Panc1 (cell line): ENCODE data around the gene CRADD. TPM values are rescaled to one million over a fixed set of nuclear protein-coding genes. Genes with fewer than 3 reads are reported as not detected.

Experiments used
- ATAC-seq: fragments of 200-7000 bp; cut with Tn5 transposase; 2 replicates; pipeline ENCODE4 v1.9.1; 2020; ENCODE audit warnings: mild to moderate bottlenecking, moderate library complexity
- BruUV-seq: library from RNA; stranded (reverse); fragments of 400-500 nt; replicated peaks from 2 replicates; lab custom pipeline; 2021; lab: Mats Ljungman, UMichigan
- CTCF ChIA-PET: fragments of 300-600 bp; sonication (Branson Sonifier 250); formaldehyde crosslinking; loops from one replicate; lab custom pipeline; 2022; ENCODE audit warnings: antibody characterized with exemption; lab: Charles Lee
- POLR2A ChIA-PET: fragments of 300-600 bp; sonication (Branson Sonifier 250); formaldehyde crosslinking; loops from one replicate; lab custom pipeline; 2022; ENCODE audit warnings: antibody characterized with exemption; lab: Charles Lee
- DNase-seq: peaks from one replicate; pipeline ENCODE4 v3.0.0-alpha.2; 2010; ENCODE audit warnings: low read depth, low spot score
- H3K27ac ChIP-seq: 2 replicates; pipeline ENCODE4 v1.5.1; 2011; ENCODE audit warnings: mild to moderate bottlenecking, low read length, inconsistent platforms
- H3K27me3 ChIP-seq: fragments of 200-500 bp; sonication (Bioruptor generic); 2 replicates; pipeline ENCODE4 v1.6.0; 2014; ENCODE audit warnings: low read length, inconsistent platforms; ENCODE audit not compliant: control insufficient read depth, insufficient read depth
- H3K36me3 ChIP-seq: fragments of 200-500 bp; sonication (Bioruptor generic); 2 replicates; pipeline ENCODE4 v1.5.1; 2014; ENCODE audit warnings: inconsistent platforms, mild to moderate bottlenecking, low read length, moderate library complexity; ENCODE audit not compliant: control insufficient read depth, insufficient read depth
- H3K4me1 ChIP-seq: 2 replicates; pipeline ENCODE4 v1.5.1; 2011; ENCODE audit warnings: inconsistent platforms, mild to moderate bottlenecking, low read length, moderate library complexity; ENCODE audit not compliant: control insufficient read depth, insufficient read depth
- H3K4me3 ChIP-seq, 2 experiments: 2 replicates each; pipeline ENCODE4 v1.5.1; 2011 to 2012; ENCODE audit warnings: low read depth in 2 of 2, low read length in 2 of 2, mild to moderate bottlenecking in 2 of 2, inconsistent platforms in 1 of 2, moderate library complexity in 1 of 2
- H3K9me3 ChIP-seq: fragments of 200-500 bp; sonication (Bioruptor generic); 2 replicates; pipeline ENCODE4 v1.5.1; 2014; ENCODE audit warnings: low read depth, mild to moderate bottlenecking, inconsistent platforms, low read length, moderate library complexity; ENCODE audit not compliant: control insufficient read depth, insufficient read depth
- POLR2AphosphoS5 ChIP-seq: IDR thresholded peaks from 2 replicates; pipeline ENCODE4 v1.6.1; 2012; ENCODE audit warnings: mild to moderate bottlenecking, low read depth, low read length, moderate library complexity
- REST ChIP-seq, 2 experiments: IDR thresholded peaks; 2 replicates each; pipeline ENCODE4 v1.6.1; 2011 to 2012; ENCODE audit warnings: low read depth in 2 of 2, control low read depth in 1 of 2, low read length in 1 of 2, mild to moderate bottlenecking in 1 of 2, moderate library complexity in 1 of 2; ENCODE audit not compliant: insufficient read depth in 1 of 2
- SIN3A ChIP-seq: IDR thresholded peaks from 2 replicates; pipeline ENCODE4 v1.6.1; 2012; ENCODE audit warnings: low read depth, mild to moderate bottlenecking, low read length, moderate library complexity, borderline replicate concordance; ENCODE audit not compliant: insufficient read depth
- TCF7L2 ChIP-seq: IDR thresholded peaks from 2 replicates; pipeline ENCODE4 v1.6.1; 2011; ENCODE audit warnings: mild to moderate bottlenecking, low read depth, low read length, inconsistent platforms
- in situ Hi-C: cut with HindIII; loops from 2 replicates; pipeline ENCODE4 v1.10.0; 2016; ENCODE audit warnings: low sequenced_read_pairs, low pct_unique_long_range_greater_than_20kb
- intact Hi-C: fragments of 100-400 bp; cut with micrococcal nuclease; formaldehyde crosslinking; loops from one replicate; pipeline ENCODE4 v1.10.0; 2022; ENCODE audit not compliant: unreplicated experiment
- total RNA-seq: library from RNA; stranded (reverse); gene quantifications from one replicate; pipeline ENCODE4 v1.2.1, GENCODE V29; 2021; ENCODE audit not compliant: unreplicated experiment
- TF ChIP-seq, protein P1 (sequence below): fragments of 450-650 bp; IDR thresholded peaks from 2 replicates; pipeline ENCODE4 v1.5.1; 2017; ENCODE audit warnings: mild to moderate bottlenecking

CRADD gene
- total RNA-seq, 1 experiment from 2014 or later, result 7.0 TPM

- DNase-seq (no peak), ATAC-seq (no peak; the same call in 1 of the 2 replicates)
- intact Hi-C loops (no loop called here), in situ Hi-C loops (no loop called here)
- BruUV-seq, result no TSS peak
- ChIA-PET CTCF (no interaction called here), POLR2A (no interaction called here)
- TF ChIP-seq TCF7L2 (no peak), REST (IDR thresholded peaks at IDR 0.05; ENCODE audit: insufficient read depth in 1 of 2, low read depth in 2 of 2, low read length in 1 of 2) (no peak), SIN3A (no peak), POLR2AphosphoS5 (no peak)
- TF ChIP-seq, protein P1, sequence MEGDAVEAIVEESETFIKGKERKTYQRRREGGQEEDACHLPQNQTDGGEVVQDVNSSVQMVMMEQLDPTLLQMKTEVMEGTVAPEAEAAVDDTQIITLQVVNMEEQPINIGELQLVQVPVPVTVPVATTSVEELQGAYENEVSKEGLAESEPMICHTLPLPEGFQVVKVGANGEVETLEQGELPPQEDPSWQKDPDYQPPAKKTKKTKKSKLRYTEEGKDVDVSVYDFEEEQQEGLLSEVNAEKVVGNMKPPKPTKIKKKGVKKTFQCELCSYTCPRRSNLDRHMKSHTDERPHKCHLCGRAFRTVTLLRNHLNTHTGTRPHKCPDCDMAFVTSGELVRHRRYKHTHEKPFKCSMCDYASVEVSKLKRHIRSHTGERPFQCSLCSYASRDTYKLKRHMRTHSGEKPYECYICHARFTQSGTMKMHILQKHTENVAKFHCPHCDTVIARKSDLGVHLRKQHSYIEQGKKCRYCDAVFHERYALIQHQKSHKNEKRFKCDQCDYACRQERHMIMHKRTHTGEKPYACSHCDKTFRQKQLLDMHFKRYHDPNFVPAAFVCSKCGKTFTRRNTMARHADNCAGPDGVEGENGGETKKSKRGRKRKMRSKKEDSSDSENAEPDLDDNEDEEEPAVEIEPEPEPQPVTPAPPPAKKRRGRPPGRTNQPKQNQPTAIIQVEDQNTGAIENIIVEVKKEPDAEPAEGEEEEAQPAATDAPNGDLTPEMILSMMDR, result no peak
- no peaks in the 10 kb centered on the region for H3K4me1 ChIP-seq
- no peak overlapping the region for H3K4me3 ChIP-seq
- H3K27me3 ChIP-seq, result no peaks in the 10 kb centered on the region
- H3K9me3 ChIP-seq, result no peaks in the 10 kb centered on the region
- H3K27ac ChIP-seq, result no peak overlapping the region
- no peaks in the 10 kb centered on the region for H3K36me3 ChIP-seq
These were observed 171.4 kb downstream of the CRADD start for GRCh38 chr12:93848523-93849101.

DNA sequence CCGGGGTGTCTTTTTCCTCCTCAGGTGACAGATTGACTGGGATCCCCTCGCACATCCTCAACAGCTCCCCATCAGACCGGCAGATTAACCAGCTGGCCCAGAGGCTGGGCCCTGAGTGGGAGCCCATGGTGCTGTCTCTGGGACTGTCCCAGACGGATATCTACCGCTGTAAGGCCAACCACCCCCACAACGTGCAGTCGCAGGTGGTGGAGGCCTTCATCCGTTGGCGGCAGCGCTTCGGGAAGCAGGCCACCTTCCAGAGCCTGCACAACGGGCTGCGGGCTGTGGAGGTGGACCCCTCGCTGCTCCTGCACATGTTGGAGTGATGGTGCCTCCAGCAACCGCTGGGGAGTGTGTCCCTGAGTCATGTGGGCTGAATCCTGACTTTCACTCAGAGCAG lies 172.8 kb downstream of the CRADD start:
- intact Hi-C loops, result no loop called here
- POLR2A ChIA-PET, result no interaction called here
- BruUV-seq, result no TSS peak

More for the DNA sequence above, 172.8 kb downstream of the CRADD start:
- no peak for ATAC-seq
- CTCF ChIA-PET, result no interaction called here
- TF ChIP-seq REST (IDR thresholded peaks at IDR 0.05; ENCODE audit: insufficient read depth in 1 of 2, low read depth in 2 of 2, low read length in 1 of 2) (no peak), POLR2AphosphoS5 (no peak), SIN3A (no peak), TCF7L2 (no peak)
- TF ChIP-seq, protein P1, result no peak
- Histone ChIP-seq H3K4me3 (no peak overlapping the region), H3K9me3 (no peaks in the 10 kb centered on the region), H3K4me1 (no peaks in the 10 kb centered on the region), H3K27ac (no peak overlapping the region), H3K36me3 (no peaks in the 10 kb centered on the region), H3K27me3 (no peaks in the 10 kb centered on the region)
- in situ Hi-C loops, result no loop called here
- no peak for DNase-seq
